CD4-positive, alpha-beta T cell treated with Interleukin-12 subunit alpha and Interleukin-12 subunit beta, for 1 hour (primary cell): ENCODE results near the gene PARP12.

Source experiments
- DNase-seq: peaks from one replicate; pipeline ENCODE4 v3.0.0-alpha.2; 2020

PARP12 gene

DNA sequence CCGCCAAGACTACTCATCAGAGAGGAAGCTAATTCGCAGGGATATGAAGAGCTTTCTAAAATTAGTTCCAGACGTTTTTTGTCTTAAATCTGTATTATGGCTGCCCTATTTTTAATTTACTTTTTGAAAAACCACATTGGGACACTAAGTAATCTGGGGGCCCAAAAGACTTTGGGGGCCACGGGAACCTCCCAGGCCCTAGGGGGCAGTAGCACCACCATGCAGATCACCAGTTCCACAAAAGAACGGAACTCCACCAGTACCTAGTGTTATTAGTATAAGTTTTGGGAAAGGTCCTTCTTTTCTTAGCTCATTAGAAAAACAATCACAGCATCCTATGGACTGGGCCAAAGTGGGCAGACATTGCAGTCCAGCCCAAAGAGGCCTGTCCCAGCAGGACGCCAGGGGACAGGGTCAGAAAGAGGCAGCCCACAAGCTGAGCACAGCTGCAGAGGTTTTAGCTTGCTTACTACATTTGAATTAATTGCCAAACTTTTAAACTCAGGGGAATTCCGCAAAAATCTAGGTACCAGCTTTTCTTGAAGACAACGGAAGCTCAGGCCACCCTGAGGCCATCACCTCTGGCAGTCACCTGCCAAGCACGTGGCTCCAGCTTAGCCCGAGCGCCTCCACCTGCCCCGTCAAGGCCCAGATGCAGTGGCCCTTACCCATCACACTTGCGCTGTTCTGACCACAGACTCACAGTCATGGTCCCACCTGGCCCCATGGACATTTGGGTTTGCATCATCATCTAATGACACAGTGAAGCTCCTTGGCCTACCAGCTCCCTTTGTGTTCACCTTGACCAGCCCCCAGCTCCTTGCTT is 74.8 kb downstream of the PARP12 start:
- DNase-seq, result no peak

GRCh38 chr7:139985811-139986210 is 76.9 kb downstream of the PARP12 start:
- DNase-seq, result no peak

DNA sequence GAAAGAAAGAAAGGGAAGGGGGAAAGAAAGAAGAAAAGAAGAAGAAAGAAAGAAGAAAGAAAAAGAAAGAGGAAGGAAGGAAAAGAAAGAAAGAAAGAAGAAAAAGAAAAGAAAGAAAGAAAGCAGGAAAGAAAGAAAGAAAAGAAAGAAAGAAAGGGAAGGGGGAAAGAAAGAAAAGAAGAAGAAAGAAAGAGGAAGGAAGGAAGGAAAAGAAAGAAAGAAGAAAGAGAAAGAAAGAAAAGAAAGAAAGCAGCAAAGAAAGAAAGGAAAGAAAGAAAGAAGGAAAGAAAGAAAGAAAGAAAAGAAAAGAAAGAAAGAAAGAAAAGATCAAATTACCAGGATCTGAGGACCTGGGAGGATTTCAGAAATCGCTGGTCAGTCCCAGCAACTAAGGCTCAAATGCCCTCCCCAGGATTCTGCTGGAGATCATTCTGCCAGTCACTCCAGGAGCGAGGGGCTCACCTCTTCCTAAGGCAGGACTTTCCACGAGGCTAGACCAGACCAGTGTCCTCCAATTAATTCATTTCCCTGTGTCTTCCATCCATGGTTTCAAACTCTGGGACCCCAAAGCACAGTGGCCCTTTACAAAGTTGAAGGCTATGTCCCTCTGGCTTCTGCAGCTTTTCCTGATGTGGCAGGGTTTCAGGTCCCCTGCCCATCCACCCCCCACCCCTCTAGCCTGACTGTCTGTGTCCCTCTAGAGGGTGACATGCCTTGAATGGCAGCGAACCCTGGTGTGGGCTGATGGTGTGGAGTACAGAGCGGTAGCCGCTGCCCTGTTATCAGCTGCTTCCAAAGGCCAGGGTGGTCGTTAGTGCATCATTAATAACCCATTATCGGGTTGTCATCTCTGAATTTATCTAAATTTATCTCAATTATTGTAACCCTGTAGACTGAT is 77.9 kb downstream of the PARP12 start:
- no peak for DNase-seq

GRCh38 chr7:139982927-139983920 is 79.5 kb downstream of the PARP12 start:
- DNase-seq, result no peak

GRCh38 chr7:139981511-139981895 is 81.2 kb downstream of the PARP12 start:
- no peak for DNase-seq

DNA sequence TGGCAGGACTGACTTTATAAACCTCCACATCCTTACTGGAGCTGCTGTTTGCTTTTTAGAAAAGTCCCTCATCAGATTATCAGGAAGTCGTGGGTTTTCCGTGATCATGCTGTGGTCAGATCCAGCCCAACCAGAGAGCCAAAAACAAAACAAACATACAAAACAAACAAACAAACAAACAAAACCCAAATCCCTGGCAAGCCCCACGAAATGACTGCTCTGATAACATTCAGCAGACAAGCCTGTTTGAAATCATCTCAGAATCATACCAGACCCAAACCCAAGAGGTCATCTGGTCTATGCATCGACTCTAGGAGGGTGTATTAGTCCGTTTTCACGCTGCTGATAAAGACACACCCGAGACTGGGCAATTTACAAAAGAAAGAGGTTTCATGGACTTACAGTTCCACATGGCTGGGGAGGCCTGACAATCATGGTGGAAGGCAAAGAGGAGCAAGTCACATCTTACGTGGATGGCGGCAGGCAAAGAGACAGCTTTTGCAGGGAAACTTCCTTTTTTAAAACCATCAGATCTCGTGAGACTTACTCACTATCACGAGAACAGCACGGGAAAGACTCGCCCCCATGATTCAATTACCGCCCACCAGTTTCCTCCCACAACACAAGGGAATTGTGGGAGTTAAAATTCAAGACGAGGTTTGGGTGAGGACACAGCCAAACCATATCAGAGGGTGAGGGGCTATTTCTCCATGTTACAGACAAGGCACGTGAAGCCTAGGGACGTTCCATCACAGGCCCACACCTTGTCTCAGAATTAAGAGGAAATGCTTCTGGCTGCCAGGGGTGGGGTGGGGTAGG is 85.7 kb downstream of the PARP12 start:
- DNase-seq, result no peak

GRCh38 chr7:139976055-139976837 is 86.5 kb downstream of the PARP12 start:
- DNase-seq, result no peak

DNA sequence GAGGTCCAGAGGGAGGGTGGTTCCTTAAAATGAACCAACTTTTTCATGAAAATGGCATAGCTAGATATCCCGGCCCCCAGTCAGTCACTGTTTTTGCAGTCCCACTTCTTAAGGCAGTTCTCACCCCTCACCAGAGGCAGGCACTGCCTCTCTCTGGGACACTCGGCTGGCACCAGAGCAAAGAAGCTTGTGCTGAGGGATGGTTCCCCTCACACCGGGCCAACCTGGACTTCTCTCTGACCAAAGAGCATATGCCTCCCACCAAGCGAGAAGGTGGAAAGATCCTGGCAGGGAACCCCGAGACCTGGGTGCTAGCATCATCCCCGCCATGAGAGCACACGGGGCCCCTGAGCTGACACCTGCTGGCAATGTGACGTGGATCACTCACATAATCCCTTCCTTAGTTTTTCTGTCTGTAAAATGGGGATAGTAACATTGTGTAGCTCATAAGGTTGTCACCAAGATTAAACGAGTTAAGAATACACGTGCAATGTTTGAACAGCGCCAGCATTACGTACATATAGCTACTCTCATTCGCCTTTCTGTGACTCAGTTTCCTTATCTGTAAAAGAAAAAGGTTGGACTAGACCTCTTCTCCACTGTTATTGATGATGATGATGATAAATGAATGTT is 88.5 kb downstream of the PARP12 start:
- no peak for DNase-seq
